K562 (cell line): ENCODE measurements around the gene EMX1. TPM values are rescaled to one million over a fixed set of nuclear protein-coding genes. Genes with fewer than 3 reads are reported as not detected.
A peak's percentile ranks its signal among the peaks of the same experiment; 100 is the strongest.

ENCODE experiments used
- BRD9 ChIP-seq: fragments of 450-650 bp; IDR thresholded peaks from 2 replicates; pipeline ENCODE4 v1.6.1; 2018; ENCODE audit warnings: low read depth; ENCODE audit not compliant: partially characterized antibody
- CBX1 ChIP-seq: sonication (generic); IDR thresholded peaks from 2 replicates; pipeline ENCODE4 v1.6.1; 2016; ENCODE audit warnings: antibody characterized with exemption, low read depth, mild to moderate bottlenecking
- GATAD2A ChIP-seq: fragments of 450-650 bp; IDR thresholded peaks from 2 replicates; pipeline ENCODE4 v1.6.1; 2017
- HDAC3 ChIP-seq: fragments of 450-650 bp; IDR thresholded peaks from 2 replicates; pipeline ENCODE4 v1.6.1; 2018; ENCODE audit warnings: borderline replicate concordance, mild to moderate bottlenecking, moderate library complexity; ENCODE audit not compliant: partially characterized antibody
- HSF4 ChIP-seq: fragments of 250-450 bp; sonication (Bioruptor Pico); IDR thresholded peaks from 2 replicates; pipeline ENCODE4 v2.1.2; 2022; ENCODE audit warnings: mild to moderate bottlenecking, moderate library complexity, borderline replicate concordance
- KDM2B ChIP-seq: fragments of 250-450 bp; sonication (Bioruptor Pico); IDR thresholded peaks from 2 replicates; pipeline ENCODE4 v1.8.0; 2021; ENCODE audit warnings: mild to moderate bottlenecking, moderate library complexity
- LEF1 ChIP-seq: fragments of 450-650 bp; IDR thresholded peaks from 2 replicates; pipeline ENCODE4 v1.6.1; 2016; ENCODE audit warnings: mild to moderate bottlenecking
- NFRKB ChIP-seq: fragments of 450-650 bp; IDR thresholded peaks from 2 replicates; pipeline ENCODE4 v1.6.1; 2016; ENCODE audit warnings: low read depth
- POLR2AphosphoS2 ChIP-seq: IDR thresholded peaks from 2 replicates; pipeline ENCODE4 v1.6.1; 2012; ENCODE audit warnings: low read length, improper control_type of control experiment
- POLR2G ChIP-seq: fragments of 200-400 bp; formaldehyde crosslinking; IDR thresholded peaks from 2 replicates; pipeline ENCODE4 v1.6.1; 2017; ENCODE audit warnings: low read depth, mild to moderate bottlenecking, antibody characterized with exemption, low read length, moderate library complexity
- PRMT5 ChIP-seq: sonication (generic); formaldehyde crosslinking; IDR thresholded peaks from 2 replicates; pipeline ENCODE4 v1.5.0; 2020; ENCODE audit warnings: missing genetic modification reagents
- SAP30 ChIP-seq: fragments of 200-600 bp; sonication (generic); IDR thresholded peaks from 2 replicates; pipeline ENCODE4 v1.6.1; 2012; ENCODE audit warnings: borderline replicate concordance, low read depth, mild to moderate bottlenecking, moderate library complexity, low read length, control low read depth, inconsistent platforms; ENCODE audit not compliant: insufficient read depth, poor library complexity, severe bottlenecking
- ZZZ3 ChIP-seq: fragments of 450-650 bp; IDR thresholded peaks from 2 replicates; pipeline ENCODE4 v1.6.1; 2016; ENCODE audit warnings: antibody characterized with exemption, mild to moderate bottlenecking, moderate library complexity
- polyA plus RNA-seq, 8 experiments: library from polyadenylated mRNA; depleted of rRNA in 4 of 8; stranded (reverse) in 5 of 8; unstranded in 3 of 8; fragments of >200 nt; fragmentation: Nextera tagmentation in 2 of 8; fragmentation: Illumina TruSeq in 1 of 8; extraction: Ambion mirVana in 2 of 8; extraction: Trizol in 1 of 8; gene quantifications; 2 replicates each; pipeline versions ENCODE4 v1.2.1 to v1.2.3, GENCODE V29; 2011 to 2014; ENCODE audit warnings: inconsistent platforms in 1 of 8, missing spikeins in 1 of 8
- total RNA-seq, 7 experiments: library from RNA; depleted of rRNA in 6 of 7; stranded (reverse); fragments of >200 nt in 6 of 7; fragmentation: Illumina TruSeq in 2 of 7; extraction: Trizol in 2 of 7; gene quantifications; 2 replicates each; pipeline versions ENCODE4 v1.2.1 to v1.2.3, GENCODE V29; 2011 to 2021; ENCODE audit warnings: low replicate concordance in 1 of 7
- TF ChIP-seq, protein P1 (sequence below): sonication (generic); formaldehyde crosslinking; IDR thresholded peaks from 2 replicates; pipeline ENCODE4 v1.8.0; 2022; ENCODE audit warnings: mild to moderate bottlenecking, missing genetic modification reagents
- TF ChIP-seq, protein P2 (sequence below): fragments of 250-450 bp; sonication (Bioruptor Pico); IDR thresholded peaks from 2 replicates; pipeline ENCODE4 v1.5.0; 2021
- TF ChIP-seq, protein P3 (sequence below), 2 experiments: fragments of 450-650 bp in 1 of 2; sonication (generic) in 1 of 2; formaldehyde crosslinking in 1 of 2; IDR thresholded peaks in 1 of 2; conservative IDR thresholded peaks in 1 of 2; 2 replicates each; pipeline versions ENCODE4 v1.6.1 to v1.8.1; 2016 to 2023; ENCODE audit warnings: mild to moderate bottlenecking in 2 of 2, moderate library complexity in 2 of 2, inconsistent platforms in 1 of 2, missing genetic modification reagents in 1 of 2
- TF ChIP-seq, protein P4 (sequence below): sonication (generic); formaldehyde crosslinking; IDR thresholded peaks from 2 replicates; pipeline ENCODE4 v1.8.1; 2023; ENCODE audit warnings: mild to moderate bottlenecking, missing genetic modification reagents
- TF ChIP-seq, protein P5 (sequence below): sonication (generic); formaldehyde crosslinking; IDR thresholded peaks from 2 replicates; pipeline ENCODE4 v1.8.0; 2022; ENCODE audit warnings: missing genetic modification reagents, mild to moderate bottlenecking, moderate library complexity, borderline replicate concordance

The EMX1 gene
- total and polyA plus RNA-seq, 9 of the 15 experiments (the other 6 are each of a cell fraction or from before 2014, with no cell fraction given), result 0.10 to 0.32 (median 0.21) TPM; not detected in 6

DNA sequence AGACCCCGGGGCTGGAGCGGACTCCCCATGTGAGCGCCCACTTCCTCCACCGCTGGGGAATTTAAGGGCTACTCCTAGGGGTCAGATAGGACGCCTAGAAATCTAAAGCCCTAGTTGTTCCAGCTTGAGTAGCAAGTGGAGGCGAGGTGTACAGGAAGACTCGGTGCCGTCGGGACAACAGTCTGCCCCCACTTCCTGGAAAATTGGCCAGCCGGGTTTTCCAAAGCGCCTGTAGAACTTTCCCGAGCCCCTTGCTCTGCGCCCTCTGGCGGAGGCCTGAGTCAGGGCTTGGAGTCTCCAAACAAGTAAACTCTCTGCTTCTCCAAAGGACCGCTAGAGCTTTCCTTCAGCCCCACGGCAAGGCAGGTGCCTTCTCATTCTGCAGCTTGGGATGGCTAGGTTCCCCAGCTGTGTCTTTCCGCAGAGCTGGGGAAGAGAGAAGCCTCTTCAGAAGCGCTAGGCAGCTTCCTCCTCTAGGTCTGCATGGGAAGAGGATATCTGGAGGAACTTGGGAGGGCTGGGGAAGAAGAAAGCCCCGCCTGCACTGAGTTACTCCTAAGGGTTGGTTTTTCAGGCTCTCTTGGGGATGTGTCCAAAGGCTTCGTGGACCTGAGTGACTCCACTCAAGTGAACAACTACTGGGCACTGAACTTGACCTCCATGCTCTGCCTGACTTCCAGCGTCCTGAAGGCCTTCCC, 29.4 kb upstream of the EMX1 start (continued):
- TF ChIP-seq NFRKB (no peak), LEF1 (no peak), POLR2G (no peak), HSF4 (CRISPR knock-in tag) (no peak), HDAC3 (peak; percentile 21), GATAD2A (no peak), BRD9 (no peak), SAP30 (no peak), KDM2B (no peak), POLR2AphosphoS2 (no peak), CBX1 (no peak), ZZZ3 (no peak), PRMT5 (CRISPR knock-in tag) (no peak)
- TF ChIP-seq, protein P1, sequence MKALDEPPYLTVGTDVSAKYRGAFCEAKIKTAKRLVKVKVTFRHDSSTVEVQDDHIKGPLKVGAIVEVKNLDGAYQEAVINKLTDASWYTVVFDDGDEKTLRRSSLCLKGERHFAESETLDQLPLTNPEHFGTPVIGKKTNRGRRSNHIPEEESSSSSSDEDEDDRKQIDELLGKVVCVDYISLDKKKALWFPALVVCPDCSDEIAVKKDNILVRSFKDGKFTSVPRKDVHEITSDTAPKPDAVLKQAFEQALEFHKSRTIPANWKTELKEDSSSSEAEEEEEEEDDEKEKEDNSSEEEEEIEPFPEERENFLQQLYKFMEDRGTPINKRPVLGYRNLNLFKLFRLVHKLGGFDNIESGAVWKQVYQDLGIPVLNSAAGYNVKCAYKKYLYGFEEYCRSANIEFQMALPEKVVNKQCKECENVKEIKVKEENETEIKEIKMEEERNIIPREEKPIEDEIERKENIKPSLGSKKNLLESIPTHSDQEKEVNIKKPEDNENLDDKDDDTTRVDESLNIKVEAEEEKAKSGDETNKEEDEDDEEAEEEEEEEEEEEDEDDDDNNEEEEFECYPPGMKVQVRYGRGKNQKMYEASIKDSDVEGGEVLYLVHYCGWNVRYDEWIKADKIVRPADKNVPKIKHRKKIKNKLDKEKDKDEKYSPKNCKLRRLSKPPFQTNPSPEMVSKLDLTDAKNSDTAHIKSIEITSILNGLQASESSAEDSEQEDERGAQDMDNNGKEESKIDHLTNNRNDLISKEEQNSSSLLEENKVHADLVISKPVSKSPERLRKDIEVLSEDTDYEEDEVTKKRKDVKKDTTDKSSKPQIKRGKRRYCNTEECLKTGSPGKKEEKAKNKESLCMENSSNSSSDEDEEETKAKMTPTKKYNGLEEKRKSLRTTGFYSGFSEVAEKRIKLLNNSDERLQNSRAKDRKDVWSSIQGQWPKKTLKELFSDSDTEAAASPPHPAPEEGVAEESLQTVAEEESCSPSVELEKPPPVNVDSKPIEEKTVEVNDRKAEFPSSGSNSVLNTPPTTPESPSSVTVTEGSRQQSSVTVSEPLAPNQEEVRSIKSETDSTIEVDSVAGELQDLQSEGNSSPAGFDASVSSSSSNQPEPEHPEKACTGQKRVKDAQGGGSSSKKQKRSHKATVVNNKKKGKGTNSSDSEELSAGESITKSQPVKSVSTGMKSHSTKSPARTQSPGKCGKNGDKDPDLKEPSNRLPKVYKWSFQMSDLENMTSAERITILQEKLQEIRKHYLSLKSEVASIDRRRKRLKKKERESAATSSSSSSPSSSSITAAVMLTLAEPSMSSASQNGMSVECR (CRISPR knock-in tag), result no peak
- TF ChIP-seq, protein P2, sequence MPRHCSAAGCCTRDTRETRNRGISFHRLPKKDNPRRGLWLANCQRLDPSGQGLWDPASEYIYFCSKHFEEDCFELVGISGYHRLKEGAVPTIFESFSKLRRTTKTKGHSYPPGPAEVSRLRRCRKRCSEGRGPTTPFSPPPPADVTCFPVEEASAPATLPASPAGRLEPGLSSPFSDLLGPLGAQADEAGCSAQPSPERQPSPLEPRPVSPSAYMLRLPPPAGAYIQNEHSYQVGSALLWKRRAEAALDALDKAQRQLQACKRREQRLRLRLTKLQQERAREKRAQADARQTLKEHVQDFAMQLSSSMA (CRISPR knock-in tag), result no peak
- TF ChIP-seq, protein P3, sequence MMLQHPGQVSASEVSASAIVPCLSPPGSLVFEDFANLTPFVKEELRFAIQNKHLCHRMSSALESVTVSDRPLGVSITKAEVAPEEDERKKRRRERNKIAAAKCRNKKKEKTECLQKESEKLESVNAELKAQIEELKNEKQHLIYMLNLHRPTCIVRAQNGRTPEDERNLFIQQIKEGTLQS (IDR thresholded peaks at IDR 0.05), result no peak
- TF ChIP-seq, protein P3 (CRISPR knock-in tag; conservative IDR thresholded peaks at IDR 0.05), result no peak
- TF ChIP-seq, protein P4, sequence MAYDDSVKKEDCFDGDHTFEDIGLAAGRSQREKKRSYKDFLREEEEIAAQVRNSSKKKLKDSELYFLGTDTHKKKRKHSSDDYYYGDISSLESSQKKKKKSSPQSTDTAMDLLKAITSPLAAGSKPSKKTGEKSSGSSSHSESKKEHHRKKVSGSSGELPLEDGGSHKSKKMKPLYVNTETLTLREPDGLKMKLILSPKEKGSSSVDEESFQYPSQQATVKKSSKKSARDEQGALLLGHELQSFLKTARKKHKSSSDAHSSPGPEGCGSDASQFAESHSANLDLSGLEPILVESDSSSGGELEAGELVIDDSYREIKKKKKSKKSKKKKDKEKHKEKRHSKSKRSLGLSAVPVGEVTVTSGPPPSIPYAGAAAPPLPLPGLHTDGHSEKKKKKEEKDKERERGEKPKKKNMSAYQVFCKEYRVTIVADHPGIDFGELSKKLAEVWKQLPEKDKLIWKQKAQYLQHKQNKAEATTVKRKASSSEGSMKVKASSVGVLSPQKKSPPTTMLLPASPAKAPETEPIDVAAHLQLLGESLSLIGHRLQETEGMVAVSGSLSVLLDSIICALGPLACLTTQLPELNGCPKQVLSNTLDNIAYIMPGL, result no peak
- TF ChIP-seq, protein P5, sequence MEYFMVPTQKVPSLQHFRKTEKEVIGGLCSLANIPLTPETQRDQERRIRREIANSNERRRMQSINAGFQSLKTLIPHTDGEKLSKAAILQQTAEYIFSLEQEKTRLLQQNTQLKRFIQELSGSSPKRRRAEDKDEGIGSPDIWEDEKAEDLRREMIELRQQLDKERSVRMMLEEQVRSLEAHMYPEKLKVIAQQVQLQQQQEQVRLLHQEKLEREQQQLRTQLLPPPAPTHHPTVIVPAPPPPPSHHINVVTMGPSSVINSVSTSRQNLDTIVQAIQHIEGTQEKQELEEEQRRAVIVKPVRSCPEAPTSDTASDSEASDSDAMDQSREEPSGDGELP (CRISPR knock-in tag), result no peak
